Astrocyte (in vitro differentiated cells and primary cell): Measurements from ENCODE around the gene CCDC51.

Experiments
- CTCF ChIP-seq: IDR thresholded peaks from 2 replicates; pipeline ENCODE4 v1.5.1; 2011; ENCODE audit warnings: low read depth, mild to moderate bottlenecking, inconsistent platforms, low read length, moderate library complexity; ENCODE audit not compliant: insufficient read depth
- EZH2 ChIP-seq: IDR thresholded peaks from 2 replicates; pipeline ENCODE4 v1.6.1; 2012; ENCODE audit warnings: mild to moderate bottlenecking, low read length, inconsistent platforms; ENCODE audit not compliant: insufficient read depth

GRCh38 chr3:48429317-48429959 lies 10.5 kb downstream of the CCDC51 start:
- TF ChIP-seq CTCF = no peak
- no peak for TF ChIP-seq EZH2
